NT2/D1 (cell line): ENCODE measurements around the gene GID8.

Source experiments
- SUZ12 ChIP-seq: IDR thresholded peaks from 2 replicates; pipeline ENCODE4 v1.6.1; 2011; ENCODE audit not compliant: insufficient read length, insufficient read depth; ENCODE audit errors: extremely low read depth
- YY1 ChIP-seq: IDR thresholded peaks from 2 replicates; pipeline ENCODE4 v1.6.1; 2011; ENCODE audit not compliant: insufficient read length, insufficient read depth
- ZNF274 ChIP-seq: IDR thresholded peaks from 2 replicates; pipeline ENCODE4 v1.6.1; 2011; ENCODE audit warnings: mild to moderate bottlenecking, low read depth, low read length

DNA sequence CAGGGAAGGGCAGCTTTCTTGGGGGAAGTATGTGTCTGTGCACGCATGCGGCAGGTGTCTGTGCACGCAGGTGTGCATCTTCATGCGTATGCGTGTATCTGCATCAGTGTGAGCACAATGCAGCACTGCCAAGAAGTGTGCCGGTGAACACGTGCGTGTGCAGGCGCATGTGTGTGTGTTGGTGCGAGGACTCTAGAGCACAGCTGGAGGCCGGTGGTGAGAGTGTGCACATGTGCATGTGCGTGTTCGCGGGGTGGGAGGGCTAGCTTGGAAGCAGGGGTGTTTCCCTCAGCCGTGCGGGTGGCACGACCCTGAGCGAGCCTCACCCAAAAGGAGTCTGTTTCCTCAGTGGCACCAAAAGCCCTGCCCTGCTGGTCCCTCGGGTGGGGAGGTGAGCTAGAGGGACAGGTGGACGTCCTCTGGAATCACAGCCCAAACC, 22.1 kb downstream of the GID8 start:
- TF ChIP-seq ZNF274 (no peak), YY1 (no peak), SUZ12 (no peak)
